SW480 (cell line): Measurements from ENCODE around the gene BASP1.
A peak's percentile ranks its signal among the peaks of the same experiment; 100 is the strongest.

Source experiments
- DNase-seq: peaks from one replicate; pipeline ENCODE4 v3.0.0-alpha.2; 2016; ENCODE audit warnings: low spot score

The BASP1 gene, protein sequence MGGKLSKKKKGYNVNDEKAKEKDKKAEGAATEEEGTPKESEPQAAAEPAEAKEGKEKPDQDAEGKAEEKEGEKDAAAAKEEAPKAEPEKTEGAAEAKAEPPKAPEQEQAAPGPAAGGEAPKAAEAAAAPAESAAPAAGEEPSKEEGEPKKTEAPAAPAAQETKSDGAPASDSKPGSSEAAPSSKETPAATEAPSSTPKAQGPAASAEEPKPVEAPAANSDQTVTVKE

DNA sequence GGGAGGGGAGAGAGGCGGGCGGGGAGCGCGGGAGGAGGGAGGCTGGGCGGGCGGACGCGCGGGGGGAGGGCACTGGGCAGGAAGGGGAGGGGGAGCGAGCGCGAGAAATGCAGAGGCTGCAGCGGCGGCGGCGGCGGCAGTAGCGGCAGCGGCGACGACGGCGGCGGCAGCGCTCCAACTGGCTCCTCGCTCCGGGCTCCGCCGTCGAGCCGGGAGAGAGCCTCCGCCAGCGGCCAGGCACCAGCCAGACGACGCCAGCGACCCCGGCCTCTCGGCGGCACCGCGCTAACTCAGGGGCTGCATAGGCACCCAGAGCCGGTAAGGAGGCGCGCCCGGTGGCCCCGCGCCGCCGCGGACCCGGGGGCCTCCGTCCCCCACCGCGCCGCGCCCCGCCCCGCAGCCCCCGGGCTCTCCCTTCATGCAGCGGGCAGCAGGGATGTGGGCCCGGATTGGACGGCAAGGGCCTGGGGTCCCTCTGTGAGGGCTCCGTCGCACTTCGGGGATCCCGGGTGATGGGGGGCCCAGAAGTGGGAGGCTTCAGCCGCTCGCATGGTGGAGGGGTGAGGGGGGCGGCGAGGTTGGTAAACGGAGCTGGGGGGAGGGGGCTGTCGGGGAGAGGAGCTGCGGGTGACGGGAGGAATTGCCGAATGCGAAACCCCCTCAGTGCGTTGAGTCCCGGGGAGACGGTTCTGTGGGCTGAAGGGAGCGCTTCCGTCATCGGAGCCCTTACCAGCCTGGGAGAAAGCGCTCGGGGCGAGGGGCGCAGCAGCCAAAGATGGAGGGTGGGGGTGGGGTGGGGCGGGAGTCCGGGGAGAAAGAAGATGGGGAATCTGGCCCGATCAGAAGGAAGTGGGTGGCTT lies at the start of gene BASP1:
Gene BASP1 (plus strand): TSS at position 139 of the 860 bp plus-strand sequence. CDS start 57,586 bp downstream, outside the sequence.
- no peak for DNase-seq

- DNase-seq: no peak
These were observed 47.9 kb upstream of the BASP1 start for GRCh38 chr5:17169507-17169906.

DNA sequence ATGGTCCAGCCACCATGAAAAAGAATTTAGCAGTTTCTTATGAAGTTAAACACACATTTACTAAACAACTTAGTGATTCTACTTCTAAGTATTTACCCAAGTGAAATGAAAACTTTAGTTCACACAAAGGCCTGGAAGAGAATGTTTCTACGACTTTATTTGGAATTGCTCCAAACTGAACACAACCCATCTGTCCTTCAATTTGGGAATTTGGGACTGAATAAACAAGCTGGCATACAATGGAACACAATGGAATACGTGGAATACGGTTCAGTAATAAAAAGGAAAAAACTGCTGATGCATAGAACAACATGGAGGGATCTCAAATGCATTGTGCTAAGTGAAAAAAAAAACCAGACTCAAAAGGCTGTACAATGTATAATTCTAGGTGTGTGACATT lies 44.6 kb upstream of the BASP1 start:
- DNase-seq: no peak

DNA sequence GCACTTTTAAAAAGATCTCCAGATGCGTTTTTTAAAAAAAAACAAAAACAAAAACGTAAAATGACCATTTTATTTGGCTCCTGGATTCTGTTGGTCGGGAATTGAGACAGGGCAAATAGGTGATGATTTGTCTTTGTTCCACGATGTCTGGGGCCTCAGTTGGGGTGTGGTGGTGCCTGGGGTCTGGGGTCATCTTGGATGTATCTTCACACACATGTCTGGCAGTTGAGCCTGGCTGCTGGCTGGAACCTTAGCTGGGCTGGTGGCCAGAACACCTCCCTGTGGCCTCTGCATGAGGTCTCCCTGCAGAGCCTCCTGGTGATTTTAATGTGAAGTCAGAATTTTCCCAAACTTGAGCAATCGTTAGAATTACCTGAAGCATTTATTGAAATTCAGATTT lies 42.5 kb upstream of the BASP1 start:
- DNase-seq: no peak

DNA sequence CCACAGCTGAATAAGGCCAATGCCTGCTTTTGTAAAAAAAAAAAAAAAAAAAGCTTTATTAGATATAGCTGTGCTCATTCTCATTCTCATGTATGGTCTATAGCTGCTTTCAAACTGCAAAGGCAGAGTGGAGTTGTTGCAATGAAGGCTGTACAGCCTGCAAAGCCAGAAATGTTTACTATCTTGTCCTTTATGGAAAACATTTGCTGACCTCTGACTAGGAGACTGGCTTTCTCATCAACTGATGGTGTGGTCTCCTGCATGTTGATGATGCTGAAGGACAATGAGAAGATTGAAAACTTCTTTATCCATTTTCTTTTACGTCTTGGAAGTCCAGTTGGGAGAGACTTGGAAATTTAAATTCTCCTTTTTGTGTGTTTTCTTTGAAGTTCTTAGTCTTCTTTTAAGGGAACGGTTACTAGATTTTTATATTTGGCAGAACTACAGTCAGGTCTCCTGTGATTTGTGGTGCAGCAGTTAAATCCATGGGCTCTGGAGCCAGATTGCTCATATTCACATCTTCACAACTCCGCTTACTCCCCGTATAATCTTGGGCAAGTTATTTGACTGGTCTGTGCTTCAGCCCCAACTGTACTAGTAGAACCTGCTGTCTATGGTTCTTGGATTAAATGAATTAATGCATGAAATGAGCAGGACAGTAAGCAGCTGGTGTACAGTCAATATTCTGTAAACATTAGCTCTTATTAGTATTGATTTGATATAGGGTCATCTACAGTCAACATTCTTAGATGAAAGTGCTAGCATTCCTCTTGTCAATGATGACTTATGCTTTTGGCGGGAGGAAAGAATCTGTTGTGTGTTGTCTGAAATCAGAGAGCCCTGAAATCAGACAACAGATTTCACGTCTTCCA lies 39.7 kb upstream of the BASP1 start:
- DNase-seq: no peak

GRCh38 chr5:17178373-17178675 lies 39.1 kb upstream of the BASP1 start:
- no peak for DNase-seq

DNA sequence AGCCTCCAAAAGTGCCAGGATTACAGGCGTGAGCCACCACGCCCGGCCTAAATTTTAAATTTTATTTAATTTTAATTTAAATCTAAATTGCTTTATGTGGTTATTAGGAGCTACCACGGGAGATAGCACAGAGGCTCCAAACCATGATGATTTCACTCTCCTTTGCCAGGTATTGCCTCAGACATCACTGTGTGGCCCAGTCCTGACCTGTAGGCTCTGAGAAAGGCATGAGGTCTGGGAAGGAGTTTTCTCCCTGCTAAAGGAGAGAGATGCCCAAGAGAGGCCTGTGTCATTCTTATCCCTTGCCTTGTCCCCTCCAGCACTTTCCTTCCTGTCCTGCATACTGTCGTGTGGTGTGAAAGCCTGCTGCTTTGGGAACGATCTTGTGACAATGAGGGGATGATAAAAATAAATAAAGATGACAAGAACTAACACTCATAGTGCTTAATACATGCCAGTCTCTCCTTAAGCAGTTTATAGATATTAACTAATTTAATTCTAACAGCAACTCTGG lies 37.0 kb upstream of the BASP1 start:
- DNase-seq: no peak

GRCh38 chr5:17180864-17181723 lies 36.3 kb upstream of the BASP1 start:
- DNase-seq: peak; percentile 84

GRCh38 chr5:17182494-17182893 lies 34.9 kb upstream of the BASP1 start:
- DNase-seq: no peak

DNA sequence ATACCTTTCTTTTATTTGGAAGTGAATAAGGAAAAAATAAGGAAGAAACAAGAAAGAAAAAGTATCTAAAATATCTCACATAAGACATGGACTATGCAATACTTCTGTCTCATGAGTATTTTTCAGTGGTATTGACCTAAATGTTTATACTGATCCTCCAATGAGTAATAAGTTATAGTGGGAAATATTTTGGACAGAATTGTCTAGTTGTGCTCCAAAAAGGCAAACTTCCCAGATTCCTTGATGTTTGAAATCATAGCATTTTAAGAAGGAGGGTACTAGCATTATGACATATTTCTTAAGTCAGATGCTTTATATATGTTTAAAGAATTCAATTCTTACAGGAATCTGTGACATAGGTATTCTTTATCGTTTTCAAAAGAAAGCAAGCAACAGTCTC lies 34.5 kb upstream of the BASP1 start:
- DNase-seq: no peak

DNA sequence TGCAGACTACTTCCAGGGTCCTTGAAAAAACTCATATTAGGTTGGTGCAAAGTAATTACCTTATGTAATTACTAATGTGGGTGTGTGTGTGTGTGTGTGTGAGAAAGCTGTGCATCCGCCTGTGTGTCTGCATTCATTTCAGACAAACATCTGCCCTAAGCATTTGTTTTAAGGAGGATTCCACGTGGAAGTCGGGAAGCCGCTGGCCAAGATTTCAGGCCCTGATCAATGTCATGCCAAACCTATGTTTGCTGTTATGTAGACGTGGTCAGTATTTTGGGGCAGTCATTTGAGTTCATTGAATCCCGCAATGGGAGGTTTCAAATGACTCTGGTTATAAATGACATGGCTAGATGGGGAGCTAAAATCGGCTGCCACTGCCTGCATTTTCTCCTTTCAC lies 33.6 kb upstream of the BASP1 start:
- DNase-seq: no peak

DNA sequence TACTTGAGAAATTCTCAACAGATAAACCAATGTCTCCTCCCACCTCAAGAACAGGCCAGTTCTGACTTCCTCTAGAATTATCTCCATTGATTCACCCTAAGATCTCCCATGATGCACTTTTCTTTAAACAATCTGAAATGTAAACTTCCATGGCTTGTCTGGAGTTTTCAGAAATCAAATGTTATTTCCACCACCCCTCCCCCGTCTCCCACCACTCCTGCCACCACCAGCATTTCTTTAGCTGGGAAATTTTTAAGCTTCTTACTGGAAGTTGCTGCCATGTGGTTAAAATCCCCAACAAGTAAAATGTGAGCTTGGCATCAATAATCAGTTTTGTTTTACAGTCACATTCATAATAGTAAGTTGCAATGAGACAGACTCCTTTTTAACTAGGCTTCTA lies 32.8 kb upstream of the BASP1 start:
- DNase-seq: no peak

- DNase-seq: no peak
These were observed 32.1 kb upstream of the BASP1 start for GRCh38 chr5:17185349-17185748.

GRCh38 chr5:17185773-17186172 lies 31.7 kb upstream of the BASP1 start:
- DNase-seq: no peak

DNA sequence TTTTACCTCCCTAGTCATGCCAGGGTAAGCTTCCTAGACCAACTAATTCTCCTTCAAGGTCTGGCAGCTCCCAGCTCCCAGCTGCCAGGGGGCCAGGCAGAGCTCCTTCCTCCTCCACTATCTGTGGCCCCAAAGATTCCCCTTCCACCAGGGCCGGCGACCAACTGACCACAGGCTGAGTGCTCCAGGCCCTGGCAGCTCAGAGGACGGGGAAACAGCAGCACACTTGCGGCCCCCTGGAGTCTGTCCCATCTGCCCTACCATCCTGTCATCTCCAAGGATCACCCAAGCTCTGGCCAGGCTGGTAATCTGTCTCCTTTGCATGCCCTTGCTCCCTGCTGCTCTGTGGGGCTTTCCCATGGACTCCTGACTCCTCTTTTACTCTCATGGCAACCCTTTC lies 31.2 kb upstream of the BASP1 start:
- DNase-seq: no peak

GRCh38 chr5:17187011-17187785 lies 30.2 kb upstream of the BASP1 start:
- DNase-seq: peak; percentile 76

GRCh38 chr5:17187786-17188170 lies 29.7 kb upstream of the BASP1 start:
- no peak for DNase-seq

GRCh38 chr5:17189381-17190036 lies 27.9 kb upstream of the BASP1 start:
- DNase-seq: peak; percentile 75

GRCh38 chr5:17190242-17190778 lies 27.1 kb upstream of the BASP1 start:
- peak; percentile 55 for DNase-seq

- DNase-seq: no peak
These were observed 26.5 kb upstream of the BASP1 start for GRCh38 chr5:17190799-17191391.
